SU-DHL-6 (cell line): ENCODE data around the gene NLGN2.

Experiments
- CTCF ChIP-seq: fragments of 200-600 bp; sonication (generic); IDR thresholded peaks from one replicate; pipeline ENCODE4 v1.5.1; 2017; ENCODE audit warnings: antibody characterized with exemption, mild to moderate bottlenecking, low read length, moderate library complexity; ENCODE audit not compliant: insufficient read depth, poor library complexity, severe bottlenecking
- EZH2phosphoT487 ChIP-seq: fragments of 200-600 bp; sonication (generic), shearing (Covaris generic); conservative IDR thresholded peaks from 2 replicates; pipeline ENCODE4 v1.6.1; 2018; ENCODE audit warnings: mild to moderate bottlenecking, antibody characterized with exemption, low read length, moderate library complexity, mixed read lengths

GRCh38 chr17:7423679-7424078 lies 16.0 kb downstream of the NLGN2 start:
- no peak for TF ChIP-seq CTCF
- no peak for TF ChIP-seq EZH2phosphoT487
